Measurements from ENCODE around the gene BANK1.

GRCh38 chr4:101919373-101919977 lies 128.9 kb downstream of the BANK1 start:
- TF ChIP-seq YY1 (IDR thresholded peaks at IDR 0.05; ENCODE audit: insufficient read depth, insufficient read length) = no peak
- TF ChIP-seq ZNF274 (IDR thresholded peaks at IDR 0.05; ENCODE audit: low read depth, low read length) = no peak

Measured in NT2/D1 (cell line).